ES-I3 (cell line): ENCODE measurements around the gene MRNIP.

Source experiments
- H3K36me3 ChIP-seq: 2 replicates; pipeline ENCODE4 v1.6.1; 2013; ENCODE audit warnings: mild to moderate bottlenecking, low read length, control low read depth, moderate library complexity; ENCODE audit not compliant: insufficient read depth
- H3K4me1 ChIP-seq: 2 replicates; pipeline ENCODE4 v1.6.1; 2013; ENCODE audit warnings: mild to moderate bottlenecking, control low read depth, low read length; ENCODE audit not compliant: insufficient read depth
- H3K9ac ChIP-seq: 2 replicates; pipeline ENCODE4 v1.6.1; 2013; ENCODE audit warnings: low read depth, mild to moderate bottlenecking, low read length, moderate library complexity
- H3K9me3 ChIP-seq: 2 replicates; pipeline ENCODE4 v1.6.1; 2013; ENCODE audit warnings: mild to moderate bottlenecking, low read length, moderate library complexity; ENCODE audit not compliant: control insufficient read depth, insufficient read depth

MRNIP gene

GRCh38 chr5:179858586-179859427 is at the start of gene MRNIP:
Gene MRNIP, minus strand, starts transcription at chr5:179858817. Its CDS starts 21 bp downstream, at chr5:179858796.
- Histone ChIP-seq H3K4me1 (peaks cover 5% of the 10 kb centered on the region; the same call in 1 of the 2 replicates), H3K9me3 (no peaks in the 10 kb centered on the region; the same call in 1 of the 2 replicates), H3K9ac (peak within 1 kb of the TSS; percentile 95), H3K36me3 (peaks cover 4% of the 10 kb centered on the region; the same call in 1 of the 2 replicates)

GRCh38 chr5:179907556-179908324 is 49.1 kb upstream of the MRNIP start, which contains the start of gene TBC1D9B:
Gene TBC1D9B, minus strand, starts transcription at chr5:179907897. Its CDS starts 76 bp downstream, at chr5:179907821.
- H3K9ac ChIP-seq: peak within 1 kb of the TSS; percentile 63
- no peaks in the 10 kb centered on the region; the same call in 1 of the 2 replicates for H3K36me3 ChIP-seq
- H3K9me3 ChIP-seq: no peaks in the 10 kb centered on the region
- no peaks in the 10 kb centered on the region for H3K4me1 ChIP-seq

- H3K9ac ChIP-seq: peak overlapping the region; percentile 63
- no peaks in the 10 kb centered on the region for H3K4me1 ChIP-seq
- no peaks in the 10 kb centered on the region for H3K9me3 ChIP-seq
- H3K36me3 ChIP-seq: no peaks in the 10 kb centered on the region; the same call in 1 of the 2 replicates
Observed at GRCh38 chr5:179906795-179907555, 48.4 kb upstream of the MRNIP start.

GRCh38 chr5:179906294-179906794 is 47.7 kb upstream of the MRNIP start:
- Histone ChIP-seq H3K9ac (peak overlapping the region; percentile 63; the same call in 1 of the 2 replicates), H3K4me1 (no peaks in the 10 kb centered on the region), H3K36me3 (no peaks in the 10 kb centered on the region; the same call in 1 of the 2 replicates), H3K9me3 (no peaks in the 10 kb centered on the region)

GRCh38 chr5:179905161-179905560 is 46.5 kb upstream of the MRNIP start:
- H3K9ac ChIP-seq: no peak overlapping the region
- no peaks in the 10 kb centered on the region for H3K9me3 ChIP-seq
- H3K36me3 ChIP-seq: no peaks in the 10 kb centered on the region; the same call in 1 of the 2 replicates

GRCh38 chr5:179904463-179905160 is 46.0 kb upstream of the MRNIP start:
- H3K9ac ChIP-seq: no peak overlapping the region
- no peaks in the 10 kb centered on the region; the same call in 1 of the 2 replicates for H3K36me3 ChIP-seq
- H3K4me1 ChIP-seq: no peaks in the 10 kb centered on the region
- H3K9me3 ChIP-seq: no peaks in the 10 kb centered on the region

More at GRCh38 chr5:179905161-179905560, 46.5 kb upstream of the MRNIP start:
- no peaks in the 10 kb centered on the region for H3K4me1 ChIP-seq

- H3K4me1 ChIP-seq: no peaks in the 10 kb centered on the region
- H3K9ac ChIP-seq: no peak overlapping the region
- H3K9me3 ChIP-seq: no peaks in the 10 kb centered on the region
- peaks cover under 1% of the 10 kb centered on the region for H3K36me3 ChIP-seq
Observed at GRCh38 chr5:179902763-179903158, 44.1 kb upstream of the MRNIP start.

- no peaks in the 10 kb centered on the region for H3K4me1 ChIP-seq
- H3K36me3 ChIP-seq: peaks cover 3% of the 10 kb centered on the region
- H3K9ac ChIP-seq: no peak overlapping the region
- no peaks in the 10 kb centered on the region for H3K9me3 ChIP-seq
Observed at GRCh38 chr5:179901915-179902762, 43.5 kb upstream of the MRNIP start.

GRCh38 chr5:179901462-179901861 is 42.8 kb upstream of the MRNIP start:
- H3K9me3 ChIP-seq: no peaks in the 10 kb centered on the region
- no peak overlapping the region for H3K9ac ChIP-seq
- H3K36me3 ChIP-seq: peaks cover 3% of the 10 kb centered on the region
- H3K4me1 ChIP-seq: no peaks in the 10 kb centered on the region

- H3K4me1 ChIP-seq: 0 out of 2 replicates have a peak, but pooled peaks cover under 1% of the 10 kb centered on the region
- no peaks in the 10 kb centered on the region for H3K9me3 ChIP-seq
- peaks cover 3% of the 10 kb centered on the region for H3K36me3 ChIP-seq
- no peak overlapping the region for H3K9ac ChIP-seq
Observed at GRCh38 chr5:179900711-179901110, 42.1 kb upstream of the MRNIP start.

- Histone ChIP-seq H3K9ac (no peak overlapping the region), H3K9me3 (no peaks in the 10 kb centered on the region), H3K4me1 (0 out of 2 replicates have a peak, but pooled peaks cover 5% of the 10 kb centered on the region), H3K36me3 (peaks cover 3% of the 10 kb centered on the region)
Observed at GRCh38 chr5:179900206-179900605, 41.6 kb upstream of the MRNIP start.

- Histone ChIP-seq H3K9me3 (no peaks in the 10 kb centered on the region), H3K4me1 (0 out of 2 replicates have a peak, but pooled peaks cover 5% of the 10 kb centered on the region), H3K36me3 (peaks cover 3% of the 10 kb centered on the region), H3K9ac (no peak overlapping the region)
Observed at GRCh38 chr5:179895861-179896260, 37.2 kb upstream of the MRNIP start.
